C4-2B (cell line): ENCODE measurements around the gene CTDSP2.

Source experiments
- CTCF ChIP-seq: fragments of 450-650 bp; conservative IDR thresholded peaks from 2 replicates; pipeline ENCODE4 v1.5.1; 2017; ENCODE audit warnings: mild to moderate bottlenecking
- ZFX ChIP-seq: fragments of 450-650 bp; IDR thresholded peaks from 2 replicates; pipeline ENCODE4 v1.6.1; 2017

GRCh38 chr12:57809425-57809824, 37.1 kb downstream of the CTDSP2 start:
- TF ChIP-seq CTCF (no peak), ZFX (no peak)
